K562 (cell line): ENCODE measurements around the gene TIPIN. TPM values are rescaled to one million over a fixed set of nuclear protein-coding genes. Genes with fewer than 3 reads are reported as not detected.

Experiments
- BRF1 ChIP-seq: IDR thresholded peaks from 3 replicates; pipeline ENCODE4 v1.6.1; 2011; ENCODE audit warnings: borderline replicate concordance, mild to moderate bottlenecking; ENCODE audit not compliant: insufficient read length; ENCODE audit errors: extremely low read depth
- CBFA2T3 ChIP-seq: fragments of 450-650 bp; IDR thresholded peaks from 2 replicates; pipeline ENCODE4 v1.6.1; 2017
- CHD1 ChIP-seq: fragments of 200-600 bp; sonication (generic); IDR thresholded peaks from one replicate; pipeline ENCODE4 v1.6.1; 2012; ENCODE audit warnings: mild to moderate bottlenecking, moderate library complexity, low read length, inconsistent platforms
- EWSR1 ChIP-seq: fragments of 450-650 bp; IDR thresholded peaks from 2 replicates; pipeline ENCODE4 v1.6.1; 2018; ENCODE audit warnings: borderline replicate concordance, mild to moderate bottlenecking, low read depth, moderate library complexity; ENCODE audit not compliant: partially characterized antibody
- MYBL2 ChIP-seq, 2 experiments: fragments of 450-650 bp in 1 of 2; sonication (generic) in 1 of 2; formaldehyde crosslinking in 1 of 2; IDR thresholded peaks; 2 replicates each; pipeline versions ENCODE4 v1.6.1 to v1.8.1; 2017 to 2022; ENCODE audit warnings: borderline replicate concordance in 1 of 2, inconsistent platforms in 1 of 2, low read depth in 1 of 2, mild to moderate bottlenecking in 1 of 2, missing genetic modification reagents in 1 of 2, moderate library complexity in 1 of 2
- NCOA1 ChIP-seq: fragments of 450-650 bp; IDR thresholded peaks from 2 replicates; pipeline ENCODE4 v1.6.1; 2016; ENCODE audit warnings: low read depth
- POLR2B ChIP-seq: fragments of 450-650 bp; IDR thresholded peaks from 2 replicates; pipeline ENCODE4 v1.6.1; 2018; ENCODE audit warnings: low read depth; ENCODE audit not compliant: partially characterized antibody
- RAD51 ChIP-seq: fragments of 450-650 bp; IDR thresholded peaks from 2 replicates; pipeline ENCODE4 v1.7.1; 2016; ENCODE audit warnings: low read depth, mild to moderate bottlenecking, borderline replicate concordance
- RBM17 ChIP-seq: fragments of 200-400 bp; formaldehyde crosslinking; IDR thresholded peaks from 2 replicates; pipeline ENCODE4 v1.6.1; 2017; ENCODE audit warnings: low read depth, mild to moderate bottlenecking, low read length, borderline replicate concordance
- SIX5 ChIP-seq, 2 experiments: IDR thresholded peaks; 2 replicates each; pipeline ENCODE4 v1.6.1; 2011; ENCODE audit warnings: low read length in 2 of 2, borderline replicate concordance in 1 of 2, low read depth in 1 of 2, mild to moderate bottlenecking in 1 of 2, moderate library complexity in 1 of 2; ENCODE audit not compliant: insufficient read depth in 1 of 2
- ZKSCAN8 ChIP-seq: fragments of 200-800 bp; sonication (Bioruptor generic); IDR thresholded peaks from 2 replicates; pipeline ENCODE4 v1.6.1; 2016; ENCODE audit warnings: missing genetic modification characterization, missing compliant biosample characterization
- ZNF282 ChIP-seq: sonication (generic); formaldehyde crosslinking; IDR thresholded peaks from 2 replicates; pipeline ENCODE4 v1.8.1; 2023; ENCODE audit warnings: missing genetic modification reagents
- ZNF324 ChIP-seq: fragments of 250-450 bp; sonication (Bioruptor Pico); IDR thresholded peaks from 2 replicates; pipeline ENCODE4 v1.4.0; 2020; ENCODE audit warnings: mild to moderate bottlenecking
- ZSCAN29 ChIP-seq: fragments of 450-650 bp; IDR thresholded peaks from 2 replicates; pipeline ENCODE4 v1.6.1; 2017
- polyA plus RNA-seq, 8 experiments: library from polyadenylated mRNA; depleted of rRNA in 4 of 8; stranded (reverse) in 5 of 8; unstranded in 3 of 8; fragments of >200 nt; fragmentation: Nextera tagmentation in 2 of 8; fragmentation: Illumina TruSeq in 1 of 8; extraction: Ambion mirVana in 2 of 8; extraction: Trizol in 1 of 8; gene quantifications; 2 replicates each; pipeline versions ENCODE4 v1.2.1 to v1.2.3, GENCODE V29; 2011 to 2014; ENCODE audit warnings: inconsistent platforms in 1 of 8, missing spikeins in 1 of 8
- total RNA-seq, 7 experiments: library from RNA; depleted of rRNA in 6 of 7; stranded (reverse); fragments of >200 nt in 6 of 7; fragmentation: Illumina TruSeq in 2 of 7; extraction: Trizol in 2 of 7; gene quantifications; 2 replicates each; pipeline versions ENCODE4 v1.2.1 to v1.2.3, GENCODE V29; 2011 to 2021; ENCODE audit warnings: low replicate concordance in 1 of 7
- TF ChIP-seq, protein P1 (sequence below): sonication (generic); formaldehyde crosslinking; IDR thresholded peaks from 2 replicates; pipeline ENCODE4 v1.8.0; 2023; ENCODE audit warnings: missing genetic modification reagents, mild to moderate bottlenecking, borderline replicate concordance
- TF ChIP-seq, protein P2 (sequence below): sonication (generic); formaldehyde crosslinking; IDR thresholded peaks from 2 replicates; pipeline ENCODE4 v1.8.0; 2022; ENCODE audit warnings: mild to moderate bottlenecking, missing genetic modification reagents
- TF ChIP-seq, protein P3 (sequence below): fragments of 450-650 bp; IDR thresholded peaks from 2 replicates; pipeline ENCODE4 v1.6.1; 2017; ENCODE audit warnings: antibody characterized with exemption
- TF ChIP-seq, protein P4 (sequence below): IDR thresholded peaks from 2 replicates; pipeline ENCODE4 v1.6.1; 2016; ENCODE audit warnings: missing genetic modification characterization, missing compliant biosample characterization

Gene TIPIN
- total and polyA plus RNA-seq, 9 of the 15 experiments (the other 6 are each of a cell fraction or from before 2014, with no cell fraction given), result 22.9 to 61.4 (median 42.0) TPM

DNA sequence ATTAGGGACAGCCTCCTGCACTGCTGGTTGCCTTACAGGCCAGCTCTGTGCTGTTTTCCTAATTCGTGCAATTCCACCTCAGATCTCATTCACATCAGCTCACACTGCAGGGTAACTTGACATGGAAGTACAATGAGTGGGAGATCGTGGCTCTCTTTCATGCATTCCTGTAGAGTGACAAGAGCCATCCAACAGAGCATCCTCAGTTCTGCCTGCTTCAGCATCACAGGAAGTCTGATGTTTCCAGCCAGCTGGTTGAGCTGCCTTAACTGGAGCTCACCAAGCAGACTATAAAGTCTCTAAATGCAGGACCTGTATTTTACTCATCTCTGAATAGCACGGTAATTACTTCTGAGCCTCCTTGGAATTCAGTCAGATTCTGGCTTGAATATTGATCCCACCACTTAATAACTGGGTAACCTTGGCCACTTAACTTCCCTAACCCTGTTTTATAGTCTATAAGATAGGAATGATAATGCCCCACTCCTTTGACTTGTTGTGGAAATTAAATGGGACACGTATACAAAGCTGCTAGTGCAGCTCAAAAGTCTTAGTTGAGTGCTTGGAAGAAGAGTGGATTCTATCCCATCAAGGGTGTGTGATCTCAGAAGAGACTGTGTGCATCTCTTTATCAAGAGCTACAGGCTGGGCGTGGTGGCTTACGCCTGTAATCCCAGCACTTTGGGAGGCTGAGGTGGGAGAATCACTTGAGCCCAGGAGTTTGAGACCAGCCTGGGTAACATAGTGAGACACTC is 64.5 kb downstream of the TIPIN start (continued):
- TF ChIP-seq, protein P1, sequence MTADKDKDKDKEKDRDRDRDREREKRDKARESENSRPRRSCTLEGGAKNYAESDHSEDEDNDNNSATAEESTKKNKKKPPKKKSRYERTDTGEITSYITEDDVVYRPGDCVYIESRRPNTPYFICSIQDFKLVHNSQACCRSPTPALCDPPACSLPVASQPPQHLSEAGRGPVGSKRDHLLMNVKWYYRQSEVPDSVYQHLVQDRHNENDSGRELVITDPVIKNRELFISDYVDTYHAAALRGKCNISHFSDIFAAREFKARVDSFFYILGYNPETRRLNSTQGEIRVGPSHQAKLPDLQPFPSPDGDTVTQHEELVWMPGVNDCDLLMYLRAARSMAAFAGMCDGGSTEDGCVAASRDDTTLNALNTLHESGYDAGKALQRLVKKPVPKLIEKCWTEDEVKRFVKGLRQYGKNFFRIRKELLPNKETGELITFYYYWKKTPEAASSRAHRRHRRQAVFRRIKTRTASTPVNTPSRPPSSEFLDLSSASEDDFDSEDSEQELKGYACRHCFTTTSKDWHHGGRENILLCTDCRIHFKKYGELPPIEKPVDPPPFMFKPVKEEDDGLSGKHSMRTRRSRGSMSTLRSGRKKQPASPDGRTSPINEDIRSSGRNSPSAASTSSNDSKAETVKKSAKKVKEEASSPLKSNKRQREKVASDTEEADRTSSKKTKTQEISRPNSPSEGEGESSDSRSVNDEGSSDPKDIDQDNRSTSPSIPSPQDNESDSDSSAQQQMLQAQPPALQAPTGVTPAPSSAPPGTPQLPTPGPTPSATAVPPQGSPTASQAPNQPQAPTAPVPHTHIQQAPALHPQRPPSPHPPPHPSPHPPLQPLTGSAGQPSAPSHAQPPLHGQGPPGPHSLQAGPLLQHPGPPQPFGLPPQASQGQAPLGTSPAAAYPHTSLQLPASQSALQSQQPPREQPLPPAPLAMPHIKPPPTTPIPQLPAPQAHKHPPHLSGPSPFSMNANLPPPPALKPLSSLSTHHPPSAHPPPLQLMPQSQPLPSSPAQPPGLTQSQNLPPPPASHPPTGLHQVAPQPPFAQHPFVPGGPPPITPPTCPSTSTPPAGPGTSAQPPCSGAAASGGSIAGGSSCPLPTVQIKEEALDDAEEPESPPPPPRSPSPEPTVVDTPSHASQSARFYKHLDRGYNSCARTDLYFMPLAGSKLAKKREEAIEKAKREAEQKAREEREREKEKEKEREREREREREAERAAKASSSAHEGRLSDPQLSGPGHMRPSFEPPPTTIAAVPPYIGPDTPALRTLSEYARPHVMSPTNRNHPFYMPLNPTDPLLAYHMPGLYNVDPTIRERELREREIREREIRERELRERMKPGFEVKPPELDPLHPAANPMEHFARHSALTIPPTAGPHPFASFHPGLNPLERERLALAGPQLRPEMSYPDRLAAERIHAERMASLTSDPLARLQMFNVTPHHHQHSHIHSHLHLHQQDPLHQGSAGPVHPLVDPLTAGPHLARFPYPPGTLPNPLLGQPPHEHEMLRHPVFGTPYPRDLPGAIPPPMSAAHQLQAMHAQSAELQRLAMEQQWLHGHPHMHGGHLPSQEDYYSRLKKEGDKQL (CRISPR knock-in tag), result no peak
- TF ChIP-seq ZNF324 (CRISPR knock-in tag), result no peak
- no peak for TF ChIP-seq RAD51
- TF ChIP-seq, protein P2, sequence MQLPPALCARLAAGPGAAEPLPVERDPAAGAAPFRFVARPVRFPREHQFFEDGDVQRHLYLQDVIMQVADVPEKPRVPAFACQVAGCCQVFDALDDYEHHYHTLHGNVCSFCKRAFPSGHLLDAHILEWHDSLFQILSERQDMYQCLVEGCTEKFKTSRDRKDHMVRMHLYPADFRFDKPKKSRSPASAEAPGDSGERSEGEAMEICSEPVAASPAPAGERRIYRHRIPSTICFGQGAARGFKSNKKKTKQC (CRISPR knock-in tag), result no peak
- TF ChIP-seq, protein P3, sequence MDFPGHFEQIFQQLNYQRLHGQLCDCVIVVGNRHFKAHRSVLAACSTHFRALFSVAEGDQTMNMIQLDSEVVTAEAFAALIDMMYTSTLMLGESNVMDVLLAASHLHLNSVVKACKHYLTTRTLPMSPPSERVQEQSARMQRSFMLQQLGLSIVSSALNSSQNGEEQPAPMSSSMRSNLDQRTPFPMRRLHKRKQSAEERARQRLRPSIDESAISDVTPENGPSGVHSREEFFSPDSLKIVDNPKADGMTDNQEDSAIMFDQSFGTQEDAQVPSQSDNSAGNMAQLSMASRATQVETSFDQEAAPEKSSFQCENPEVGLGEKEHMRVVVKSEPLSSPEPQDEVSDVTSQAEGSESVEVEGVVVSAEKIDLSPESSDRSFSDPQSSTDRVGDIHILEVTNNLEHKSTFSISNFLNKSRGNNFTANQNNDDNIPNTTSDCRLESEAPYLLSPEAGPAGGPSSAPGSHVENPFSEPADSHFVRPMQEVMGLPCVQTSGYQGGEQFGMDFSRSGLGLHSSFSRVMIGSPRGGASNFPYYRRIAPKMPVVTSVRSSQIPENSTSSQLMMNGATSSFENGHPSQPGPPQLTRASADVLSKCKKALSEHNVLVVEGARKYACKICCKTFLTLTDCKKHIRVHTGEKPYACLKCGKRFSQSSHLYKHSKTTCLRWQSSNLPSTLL, result no peak
- TF ChIP-seq RBM17, result no peak
- no peak for TF ChIP-seq ZSCAN29
- TF ChIP-seq CBFA2T3, result peak; percentile 93
- no peak for TF ChIP-seq SIX5 (IDR thresholded peaks at IDR 0.05; ENCODE audit: borderline replicate concordance in 1 of 2, insufficient read depth in 1 of 2, low read depth in 1 of 2, low read length in 2 of 2)
- TF ChIP-seq NCOA1, result 0 out of 2 replicates have a peak, but pooled peaks have one; percentile 16
- no peak for TF ChIP-seq MYBL2 (IDR thresholded peaks at IDR 0.05; ENCODE audit: low read depth)
- no peak for TF ChIP-seq MYBL2 (CRISPR knock-in tag; IDR thresholded peaks at IDR 0.05; ENCODE audit: borderline replicate concordance)
- TF ChIP-seq ZKSCAN8 (CRISPR knock-in tag), result no peak
- TF ChIP-seq EWSR1, result no peak
- TF ChIP-seq CHD1, result no peak
- TF ChIP-seq, protein P4, sequence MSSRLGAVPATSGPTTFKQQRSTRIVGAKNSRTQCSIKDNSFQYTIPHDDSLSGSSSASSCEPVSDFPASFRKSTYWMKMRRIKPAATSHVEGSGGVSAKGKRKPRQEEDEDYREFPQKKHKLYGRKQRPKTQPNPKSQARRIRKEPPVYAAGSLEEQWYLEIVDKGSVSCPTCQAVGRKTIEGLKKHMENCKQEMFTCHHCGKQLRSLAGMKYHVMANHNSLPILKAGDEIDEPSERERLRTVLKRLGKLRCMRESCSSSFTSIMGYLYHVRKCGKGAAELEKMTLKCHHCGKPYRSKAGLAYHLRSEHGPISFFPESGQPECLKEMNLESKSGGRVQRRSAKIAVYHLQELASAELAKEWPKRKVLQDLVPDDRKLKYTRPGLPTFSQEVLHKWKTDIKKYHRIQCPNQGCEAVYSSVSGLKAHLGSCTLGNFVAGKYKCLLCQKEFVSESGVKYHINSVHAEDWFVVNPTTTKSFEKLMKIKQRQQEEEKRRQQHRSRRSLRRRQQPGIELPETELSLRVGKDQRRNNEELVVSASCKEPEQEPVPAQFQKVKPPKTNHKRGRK (tag), result no peak
- TF ChIP-seq ZNF282, result no peak
- no peak for TF ChIP-seq POLR2B
- no peak for TF ChIP-seq BRF1
